ENCODE measurements around the gene RBMS3.

Gene RBMS3

DNA sequence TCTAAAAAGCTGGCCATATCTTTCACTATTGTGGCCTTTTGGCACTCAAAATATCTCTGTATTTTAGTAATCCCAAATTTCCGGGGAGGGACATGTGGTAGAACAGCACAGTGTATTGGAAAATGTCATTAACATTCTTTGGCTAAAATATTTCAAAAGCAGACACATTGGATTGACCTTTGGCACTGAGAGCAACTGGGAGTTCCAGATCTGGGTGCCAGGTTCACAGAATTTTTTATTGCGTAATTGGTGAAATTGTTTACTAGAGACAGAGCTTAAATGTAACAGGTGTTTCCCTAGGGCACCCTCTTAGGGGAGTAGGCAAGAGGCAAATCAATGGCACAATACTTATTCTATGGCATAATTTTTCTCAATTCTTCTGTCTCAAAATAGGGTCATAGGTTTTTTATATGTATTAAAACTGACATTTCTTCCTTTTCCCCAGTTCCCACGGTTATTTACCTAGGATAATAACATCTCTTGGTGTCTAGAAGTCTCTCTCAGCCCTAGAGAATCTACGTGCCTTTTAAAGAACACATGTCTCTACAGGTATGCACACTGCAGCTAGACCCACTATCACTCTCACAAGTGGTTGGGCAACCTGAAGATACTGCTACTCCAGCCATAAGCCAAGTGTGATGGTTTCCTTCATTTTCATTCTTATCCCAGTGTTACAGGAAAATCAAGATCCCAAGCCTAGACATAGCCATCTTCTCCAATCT is 10.6 kb downstream of the RBMS3 start:
- H3K4me1 ChIP-seq (ENCODE audit: control insufficient read depth in 1 of 2, insufficient read depth in 2 of 2, low read length in 2 of 2): peaks cover 0 to 4% of the 10 kb centered on the region in 2 experiments
- H3K18ac ChIP-seq (ENCODE audit: low read length): no peak overlapping the region
- H4K91ac ChIP-seq (ENCODE audit: low read depth, low read length): no peak overlapping the region
- H3K27me3 ChIP-seq (ENCODE audit: insufficient read depth, low read length): no peaks in the 10 kb centered on the region
- no peak overlapping the region for H3K4me3 ChIP-seq (ENCODE audit: low read depth, low read length)
- H4K12ac ChIP-seq (ENCODE audit: low read depth, low read length): no peak overlapping the region
- H3K36me3 ChIP-seq (ENCODE audit: control insufficient read depth in 1 of 2, insufficient read depth in 2 of 2, low read length in 2 of 2): peaks cover 0 to 2% of the 10 kb centered on the region in 2 experiments
- H2BK120ac ChIP-seq (ENCODE audit: insufficient read depth, low read length, poor library complexity): no peak overlapping the region
- no peaks in the 10 kb centered on the region for H3K9me3 ChIP-seq (ENCODE audit: insufficient read depth, low read depth, low read length)
- no peaks in the 10 kb centered on the region for H3K79me1 ChIP-seq (ENCODE audit: low read length)
- no peak overlapping the region for H3K4ac ChIP-seq (ENCODE audit: low read depth, low read length)
- H2AK5ac ChIP-seq (ENCODE audit: low read length): no peak overlapping the region
- H3K14ac ChIP-seq (ENCODE audit: low read length): no peak overlapping the region
- H3K27ac ChIP-seq (ENCODE audit: low read depth, low read length): no peak overlapping the region
- H3K4me2 ChIP-seq (ENCODE audit: low read length): peak overlapping the region; percentile 12
- peak in 1 of 2 donors; percentile 27 for DNase-seq
- H3K9ac ChIP-seq (ENCODE audit: low read length): no peak overlapping the region
- H3K79me2 ChIP-seq (ENCODE audit: control insufficient read depth, insufficient read depth, low read length, poor library complexity): no peaks in the 10 kb centered on the region
- no peak overlapping the region for H2AFZ ChIP-seq (ENCODE audit: insufficient read depth, low read length, poor library complexity)
- no peak overlapping the region for H2BK5ac ChIP-seq (ENCODE audit: low read depth, low read length, poor library complexity)
- H4K8ac ChIP-seq (ENCODE audit: low read depth, low read length): no peak overlapping the region
- H2BK12ac ChIP-seq (ENCODE audit: low read length): no peak overlapping the region
- no peak overlapping the region for H3K23ac ChIP-seq (ENCODE audit: low read length)
- WGBS (ENCODE audit: extremely low coverage, insufficient coverage, insufficient read length): no CpG with 5 or more reads among the region's 4 CpGs

DNA sequence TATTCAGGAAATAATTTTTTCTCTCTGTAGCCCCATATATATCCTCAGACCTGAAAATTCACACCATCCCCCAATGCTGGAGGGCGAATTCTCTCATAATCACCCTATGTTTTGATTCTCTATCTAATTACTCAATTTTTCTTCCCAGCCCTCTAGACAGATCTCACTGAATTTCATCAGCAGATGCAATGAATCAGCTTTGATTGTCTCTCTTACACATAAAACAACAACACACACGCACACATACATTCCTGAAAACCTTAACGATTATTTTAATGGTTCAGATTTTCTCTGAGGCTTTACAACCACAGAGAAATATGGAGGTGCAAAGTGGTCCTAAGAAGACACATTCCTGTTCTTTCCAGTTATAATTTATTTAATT is 11.1 kb downstream of the RBMS3 start:
- no peak overlapping the region for H3K4me3 ChIP-seq (ENCODE audit: low read depth, low read length)

DNA sequence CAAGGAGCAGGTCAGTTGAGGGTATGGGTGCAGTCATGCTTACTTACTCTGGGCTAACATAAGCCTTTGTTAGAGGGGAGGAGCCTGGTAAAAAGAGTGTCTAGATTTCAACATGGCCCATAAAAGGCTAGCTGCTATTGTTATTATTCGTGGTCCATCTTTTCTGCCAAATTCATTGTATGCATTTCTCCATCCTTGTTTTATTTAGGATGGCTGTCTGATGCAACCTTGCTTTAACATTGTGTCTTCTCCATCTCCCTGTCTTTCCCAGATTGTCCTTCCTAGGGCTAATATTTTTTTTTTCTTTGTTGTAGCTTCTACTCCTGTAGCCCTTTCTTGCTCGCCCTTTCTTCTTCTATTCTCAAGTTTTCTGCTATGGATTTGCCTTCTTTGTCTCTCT is 12.6 kb downstream of the RBMS3 start:
- no peak overlapping the region for H4K12ac ChIP-seq (ENCODE audit: low read depth, low read length)
- H3K79me2 ChIP-seq (ENCODE audit: control insufficient read depth, insufficient read depth, low read length, poor library complexity): no peaks in the 10 kb centered on the region
- H4K91ac ChIP-seq (ENCODE audit: low read depth, low read length): no peak overlapping the region
- H2BK120ac ChIP-seq (ENCODE audit: insufficient read depth, low read length, poor library complexity): no peak overlapping the region
- H3K9me3 ChIP-seq (ENCODE audit: insufficient read depth, low read depth, low read length): no peaks in the 10 kb centered on the region
- H3K27me3 ChIP-seq (ENCODE audit: insufficient read depth, low read length): no peaks in the 10 kb centered on the region
- H2BK12ac ChIP-seq (ENCODE audit: low read length): no peak overlapping the region
- no peaks in the 10 kb centered on the region for H3K79me1 ChIP-seq (ENCODE audit: low read length)
- H4K8ac ChIP-seq (ENCODE audit: low read depth, low read length): no peak overlapping the region
- no peak overlapping the region for H3K14ac ChIP-seq (ENCODE audit: low read length)
- no peak overlapping the region for H3K23ac ChIP-seq (ENCODE audit: low read length)
- H2AK5ac ChIP-seq (ENCODE audit: low read length): no peak overlapping the region
- H3K4me2 ChIP-seq (ENCODE audit: low read length): no peak overlapping the region
- no peak overlapping the region for H3K4me3 ChIP-seq (ENCODE audit: low read depth, low read length)
- H3K36me3 ChIP-seq (ENCODE audit: control insufficient read depth in 1 of 2, insufficient read depth in 2 of 2, low read length in 2 of 2): peaks cover 0 to 2% of the 10 kb centered on the region in 2 experiments
- no CpG with 5 or more reads among the region's 2 CpGs for WGBS (ENCODE audit: extremely low coverage, insufficient coverage, insufficient read length)
- peaks cover 0 to 4% of the 10 kb centered on the region in 2 experiments for H3K4me1 ChIP-seq (ENCODE audit: control insufficient read depth in 1 of 2, insufficient read depth in 2 of 2, low read length in 2 of 2)
- DNase-seq: no peak
- no peak overlapping the region for H2BK5ac ChIP-seq (ENCODE audit: low read depth, low read length, poor library complexity)
- no peak overlapping the region for H3K9ac ChIP-seq (ENCODE audit: low read length)
- no peak overlapping the region for H3K4ac ChIP-seq (ENCODE audit: low read depth, low read length)
- no peak overlapping the region for H2AFZ ChIP-seq (ENCODE audit: insufficient read depth, low read length, poor library complexity)
- no peak overlapping the region for H3K18ac ChIP-seq (ENCODE audit: low read length)
- H3K27ac ChIP-seq (ENCODE audit: low read depth, low read length): no peak overlapping the region

More for the DNA sequence above, 11.1 kb downstream of the RBMS3 start:
- H3K4me1 ChIP-seq (ENCODE audit: control insufficient read depth in 1 of 2, insufficient read depth in 2 of 2, low read length in 2 of 2): peaks cover 0 to 4% of the 10 kb centered on the region in 2 experiments
- no peak overlapping the region for H3K14ac ChIP-seq (ENCODE audit: low read length)
- no peaks in the 10 kb centered on the region for H3K9me3 ChIP-seq (ENCODE audit: insufficient read depth, low read depth, low read length)
- H3K36me3 ChIP-seq (ENCODE audit: control insufficient read depth in 1 of 2, insufficient read depth in 2 of 2, low read length in 2 of 2): peaks cover 0 to 2% of the 10 kb centered on the region in 2 experiments
- H4K8ac ChIP-seq (ENCODE audit: low read depth, low read length): no peak overlapping the region
- no peaks in the 10 kb centered on the region for H3K79me1 ChIP-seq (ENCODE audit: low read length)
- H2BK5ac ChIP-seq (ENCODE audit: low read depth, low read length, poor library complexity): no peak overlapping the region
- H4K12ac ChIP-seq (ENCODE audit: low read depth, low read length): no peak overlapping the region
- WGBS (ENCODE audit: extremely low coverage, insufficient coverage, insufficient read length): 100% methylated on average over 2 of the region's 3 CpGs
- no peaks in the 10 kb centered on the region for H3K79me2 ChIP-seq (ENCODE audit: control insufficient read depth, insufficient read depth, low read length, poor library complexity)
- no peak overlapping the region for H2AFZ ChIP-seq (ENCODE audit: insufficient read depth, low read length, poor library complexity)
- H2BK120ac ChIP-seq (ENCODE audit: insufficient read depth, low read length, poor library complexity): no peak overlapping the region
- H3K4me2 ChIP-seq (ENCODE audit: low read length): no peak overlapping the region
- no peak overlapping the region for H3K18ac ChIP-seq (ENCODE audit: low read length)
- H3K27me3 ChIP-seq (ENCODE audit: insufficient read depth, low read length): no peaks in the 10 kb centered on the region
- no peak overlapping the region for H4K91ac ChIP-seq (ENCODE audit: low read depth, low read length)
- H3K27ac ChIP-seq (ENCODE audit: low read depth, low read length): no peak overlapping the region
- H2BK12ac ChIP-seq (ENCODE audit: low read length): no peak overlapping the region
- no peak overlapping the region for H3K23ac ChIP-seq (ENCODE audit: low read length)
- H3K4ac ChIP-seq (ENCODE audit: low read depth, low read length): no peak overlapping the region
- no peak overlapping the region for H3K9ac ChIP-seq (ENCODE audit: low read length)
- H2AK5ac ChIP-seq (ENCODE audit: low read length): no peak overlapping the region
- DNase-seq: no peak

DNA sequence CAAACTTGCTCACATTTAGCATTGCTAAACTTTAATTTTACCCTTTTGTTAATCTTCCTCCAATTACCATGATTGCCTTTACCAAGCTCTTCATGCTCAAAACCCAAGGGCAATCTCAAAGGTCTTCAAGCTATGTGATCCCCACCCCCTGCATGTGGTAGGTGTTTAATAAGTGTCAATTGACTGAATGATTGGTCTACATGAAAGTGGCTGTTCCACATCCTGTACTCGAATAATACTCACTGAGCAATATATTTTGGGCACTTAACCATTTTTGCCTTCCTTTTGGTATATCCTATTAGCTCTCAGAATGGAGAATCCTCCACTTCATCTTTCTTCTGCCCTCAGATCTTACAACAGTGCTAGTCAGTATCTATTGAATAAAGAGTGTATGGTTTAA is 17.1 kb downstream of the RBMS3 start:
- no peak overlapping the region for H3K4ac ChIP-seq (ENCODE audit: low read depth, low read length)
- no peak for DNase-seq
- no peak overlapping the region for H2AFZ ChIP-seq (ENCODE audit: insufficient read depth, low read length, poor library complexity)
- no peaks in the 10 kb centered on the region for H3K36me3 ChIP-seq (ENCODE audit: control insufficient read depth in 1 of 2, insufficient read depth in 2 of 2, low read length in 2 of 2)
- H3K27ac ChIP-seq (ENCODE audit: low read depth, low read length): no peak overlapping the region
- H2BK12ac ChIP-seq (ENCODE audit: low read length): no peak overlapping the region
- H3K18ac ChIP-seq (ENCODE audit: low read length): no peak overlapping the region
- H4K8ac ChIP-seq (ENCODE audit: low read depth, low read length): no peak overlapping the region
- H3K4me3 ChIP-seq (ENCODE audit: low read depth, low read length): no peak overlapping the region
- no peak overlapping the region for H3K4me2 ChIP-seq (ENCODE audit: low read length)
- no peak overlapping the region for H2AK5ac ChIP-seq (ENCODE audit: low read length)
- no peaks in the 10 kb centered on the region for H3K9me3 ChIP-seq (ENCODE audit: insufficient read depth, low read depth, low read length)
- H3K4me1 ChIP-seq (ENCODE audit: control insufficient read depth in 1 of 2, insufficient read depth in 2 of 2, low read length in 2 of 2): peaks cover 0 to 2% of the 10 kb centered on the region in 2 experiments
- no CpG with 5 or more reads among the region's 1 CpG for WGBS (ENCODE audit: extremely low coverage, insufficient coverage, insufficient read length)
- H3K23ac ChIP-seq (ENCODE audit: low read length): no peak overlapping the region
- H2BK5ac ChIP-seq (ENCODE audit: low read depth, low read length, poor library complexity): no peak overlapping the region
- H4K12ac ChIP-seq (ENCODE audit: low read depth, low read length): no peak overlapping the region
- H3K79me2 ChIP-seq (ENCODE audit: control insufficient read depth, insufficient read depth, low read length, poor library complexity): no peaks in the 10 kb centered on the region
- no peak overlapping the region for H3K9ac ChIP-seq (ENCODE audit: low read length)
- H3K79me1 ChIP-seq (ENCODE audit: low read length): no peaks in the 10 kb centered on the region
- H4K91ac ChIP-seq (ENCODE audit: low read depth, low read length): no peak overlapping the region
- no peak overlapping the region for H3K14ac ChIP-seq (ENCODE audit: low read length)
- H2BK120ac ChIP-seq (ENCODE audit: insufficient read depth, low read length, poor library complexity): no peak overlapping the region
- no peaks in the 10 kb centered on the region for H3K27me3 ChIP-seq (ENCODE audit: insufficient read depth, low read length)
